Mesendoderm (in vitro differentiated cells): ENCODE results near the gene FOXP1.

Experiments
- DNase-seq: peaks from one replicate; pipeline ENCODE4 v3.0.0; 2013
- H2AK5ac ChIP-seq: 2 replicates; pipeline ENCODE4 v1.6.1; 2013; ENCODE audit warnings: low read length, inconsistent platforms
- H2BK120ac ChIP-seq: 2 replicates; pipeline ENCODE4 v1.6.1; 2013; ENCODE audit warnings: low read depth, mild to moderate bottlenecking, low read length, moderate library complexity, mixed read lengths
- H2BK15ac ChIP-seq: replicated peaks from 2 replicates; pipeline ENCODE4 v1.6.1; 2013; ENCODE audit warnings: low read depth, mild to moderate bottlenecking, moderate library complexity
- H2BK5ac ChIP-seq: 2 replicates; pipeline ENCODE4 v1.6.1; 2013; ENCODE audit warnings: low read length, inconsistent platforms
- H3K18ac ChIP-seq: 2 replicates; pipeline ENCODE4 v1.6.1; 2013; ENCODE audit warnings: mild to moderate bottlenecking, low read length, mixed read lengths
- H3K23ac ChIP-seq: one replicate; pipeline ENCODE4 v1.6.1; 2013; ENCODE audit warnings: low read length
- H3K27ac ChIP-seq: 2 replicates; pipeline ENCODE4 v1.5.1; 2013; ENCODE audit warnings: low read depth, mild to moderate bottlenecking, inconsistent platforms, low read length, moderate library complexity
- H3K27me3 ChIP-seq: 2 replicates; pipeline ENCODE4 v1.6.1; 2013; ENCODE audit warnings: low read length, control low read depth, mild to moderate bottlenecking, inconsistent platforms; ENCODE audit not compliant: insufficient read depth, poor library complexity
- H3K36me3 ChIP-seq: 2 replicates; pipeline ENCODE4 v1.6.1; 2013; ENCODE audit warnings: low read length, inconsistent platforms; ENCODE audit not compliant: control insufficient read depth, insufficient read depth
- H3K4ac ChIP-seq: one replicate; pipeline ENCODE4 v1.6.1; 2013; ENCODE audit warnings: low read depth, mild to moderate bottlenecking, low read length, moderate library complexity
- H3K4me1 ChIP-seq: 2 replicates; pipeline ENCODE4 v1.6.1; 2013; ENCODE audit warnings: low read depth, low read length, inconsistent platforms; ENCODE audit not compliant: control insufficient read depth
- H3K4me2 ChIP-seq: 2 replicates; pipeline ENCODE4 v1.6.1; 2013; ENCODE audit warnings: low read length
- H3K4me3 ChIP-seq: 2 replicates; pipeline ENCODE4 v1.5.1; 2013; ENCODE audit warnings: mild to moderate bottlenecking, low read length
- H3K56ac ChIP-seq: one replicate; pipeline ENCODE4 v1.6.1; 2013; ENCODE audit warnings: low read length
- H3K79me1 ChIP-seq: 2 replicates; pipeline ENCODE4 v1.6.1; 2013; ENCODE audit warnings: low read length, inconsistent platforms
- H3K79me2 ChIP-seq: 2 replicates; pipeline ENCODE4 v1.6.1; 2013; ENCODE audit warnings: mild to moderate bottlenecking, low read length; ENCODE audit not compliant: control insufficient read depth, insufficient read depth
- H3K9ac ChIP-seq: 2 replicates; pipeline ENCODE4 v1.6.1; 2013; ENCODE audit warnings: low read length, inconsistent platforms
- H4K5ac ChIP-seq: one replicate; pipeline ENCODE4 v1.6.1; 2013; ENCODE audit warnings: low read length
- H4K8ac ChIP-seq: one replicate; pipeline ENCODE4 v1.6.1; 2013; ENCODE audit warnings: low read depth, mild to moderate bottlenecking, control low read depth, low read length, moderate library complexity
- WGBS: extraction: QIAGEN DNeasy Blood & Tissue Kit; methylation state at CpG from one replicate; pipeline ENCODE4 v1.1.7; 2013; ENCODE audit warnings: low lambda C conversion rate, missing lambda C conversion rate; ENCODE audit not compliant: insufficient coverage; ENCODE audit errors: extremely low coverage; 5-methylcytosine and 5-hydroxymethylcytosine counted together

FOXP1 gene

DNA sequence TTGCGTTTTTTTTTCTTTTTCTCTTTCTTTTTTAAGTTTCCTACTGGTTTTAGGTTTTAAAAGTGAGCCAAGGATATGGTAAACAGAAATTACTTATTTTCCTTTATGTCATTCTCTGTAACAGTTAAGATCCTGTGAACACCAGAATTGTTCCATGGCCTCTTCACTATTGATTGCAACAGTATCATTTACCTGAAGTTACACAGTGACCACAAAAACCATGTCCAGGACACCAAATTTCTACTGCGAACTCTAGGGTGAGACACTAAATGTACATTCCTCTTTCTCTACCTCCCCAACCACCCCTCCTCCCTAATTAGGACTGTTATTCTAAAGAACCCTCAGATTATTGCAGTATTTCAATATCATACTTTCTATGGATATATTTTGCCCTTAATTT is 280.9 kb downstream of the FOXP1 start:
- no peak overlapping the region for H2BK15ac ChIP-seq
- no peak overlapping the region for H2BK5ac ChIP-seq
- H3K79me2 ChIP-seq, result no peaks in the 10 kb centered on the region
- no peak for DNase-seq
- no peak overlapping the region for H2AK5ac ChIP-seq
- no peak overlapping the region for H3K4me3 ChIP-seq
- no peak overlapping the region for H3K9ac ChIP-seq
- peak overlapping the region; percentile 39 for H3K18ac ChIP-seq
- H3K27ac ChIP-seq, result no peak overlapping the region
- H3K56ac ChIP-seq, result no peak overlapping the region
- H3K27me3 ChIP-seq, result no peaks in the 10 kb centered on the region
- H4K5ac ChIP-seq, result no peak overlapping the region
- H3K4me1 ChIP-seq, result no peaks in the 10 kb centered on the region
- no CpG with 5 or more reads among the region's 2 CpGs for WGBS
- H2BK120ac ChIP-seq, result no peak overlapping the region
- no peaks in the 10 kb centered on the region for H3K36me3 ChIP-seq
- H3K4ac ChIP-seq, result no peak overlapping the region
- no peak overlapping the region for H4K8ac ChIP-seq
- H3K79me1 ChIP-seq, result no peaks in the 10 kb centered on the region
- H3K23ac ChIP-seq, result no peak overlapping the region
- no peak overlapping the region for H3K4me2 ChIP-seq

- no peaks in the 10 kb centered on the region for H3K79me1 ChIP-seq
- H3K4ac ChIP-seq, result no peak overlapping the region
- H3K27me3 ChIP-seq, result no peaks in the 10 kb centered on the region
- DNase-seq, result no peak
- H2AK5ac ChIP-seq, result no peak overlapping the region
- H3K27ac ChIP-seq, result no peak overlapping the region
- WGBS, result no CpG with 5 or more reads among the region's 4 CpGs
- H3K4me2 ChIP-seq, result no peak overlapping the region
- H3K79me2 ChIP-seq, result no peaks in the 10 kb centered on the region
- no peak overlapping the region for H3K9ac ChIP-seq
- no peak overlapping the region for H2BK5ac ChIP-seq
- H4K5ac ChIP-seq, result no peak overlapping the region
- no peaks in the 10 kb centered on the region for H3K4me1 ChIP-seq
- H4K8ac ChIP-seq, result no peak overlapping the region
- peak overlapping the region; percentile 51 for H3K18ac ChIP-seq
- H3K4me3 ChIP-seq, result no peak overlapping the region
- no peaks in the 10 kb centered on the region for H3K36me3 ChIP-seq
- H3K23ac ChIP-seq, result no peak overlapping the region
- no peak overlapping the region for H2BK15ac ChIP-seq
- H3K56ac ChIP-seq, result peak overlapping the region; percentile 8
- H2BK120ac ChIP-seq, result no peak overlapping the region
Observed at GRCh38 chr3:71300951-71301393, 282.6 kb downstream of the FOXP1 start.

DNA sequence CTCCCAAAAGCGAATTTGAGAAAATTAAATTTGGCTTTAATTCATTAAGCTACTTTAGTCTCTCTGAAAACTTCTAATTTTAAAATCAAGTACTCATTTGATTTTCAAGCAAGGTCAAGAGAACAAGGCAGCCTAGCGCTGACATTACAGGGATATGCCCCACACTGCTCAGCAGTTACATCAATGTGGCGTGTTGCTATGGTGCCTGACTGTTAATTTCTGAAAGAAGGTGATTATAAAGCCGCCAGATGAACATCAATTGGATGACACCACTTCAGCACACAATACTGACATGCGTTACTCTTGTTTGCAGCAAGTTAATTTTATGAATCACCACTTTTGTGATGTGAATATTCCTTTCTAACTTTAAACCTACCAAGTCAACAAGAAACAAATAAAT is 284.4 kb downstream of the FOXP1 start:
- no peak overlapping the region for H3K23ac ChIP-seq
- H2BK5ac ChIP-seq, result no peak overlapping the region
- H3K27ac ChIP-seq, result no peak overlapping the region
- H3K27me3 ChIP-seq, result no peaks in the 10 kb centered on the region
- no peak overlapping the region for H3K18ac ChIP-seq
- H3K4ac ChIP-seq, result no peak overlapping the region
- no peaks in the 10 kb centered on the region for H3K4me1 ChIP-seq
- H4K8ac ChIP-seq, result no peak overlapping the region
- H4K5ac ChIP-seq, result no peak overlapping the region
- no peak overlapping the region for H3K4me3 ChIP-seq
- H3K4me2 ChIP-seq, result no peak overlapping the region
- H3K56ac ChIP-seq, result no peak overlapping the region
- H3K9ac ChIP-seq, result no peak overlapping the region
- no peak for DNase-seq
- no peaks in the 10 kb centered on the region for H3K79me2 ChIP-seq
- WGBS, result no CpG with 5 or more reads among the region's 5 CpGs
- H3K79me1 ChIP-seq, result no peaks in the 10 kb centered on the region
- no peak overlapping the region for H2BK15ac ChIP-seq
- H2AK5ac ChIP-seq, result no peak overlapping the region
- H3K36me3 ChIP-seq, result no peaks in the 10 kb centered on the region
- H2BK120ac ChIP-seq, result no peak overlapping the region

- no peak overlapping the region for H2BK120ac ChIP-seq
- no CpG with 5 or more reads among the region's 7 CpGs for WGBS
- no peak for DNase-seq
- H3K27me3 ChIP-seq, result no peaks in the 10 kb centered on the region
- H3K18ac ChIP-seq, result no peak overlapping the region
- H3K9ac ChIP-seq, result no peak overlapping the region
- no peak overlapping the region for H3K23ac ChIP-seq
- H4K5ac ChIP-seq, result no peak overlapping the region
- H3K36me3 ChIP-seq, result no peaks in the 10 kb centered on the region
- H2BK15ac ChIP-seq, result no peak overlapping the region
- H3K4me2 ChIP-seq, result no peak overlapping the region
- no peak overlapping the region for H3K27ac ChIP-seq
- no peaks in the 10 kb centered on the region for H3K4me1 ChIP-seq
- H2AK5ac ChIP-seq, result no peak overlapping the region
- H4K8ac ChIP-seq, result no peak overlapping the region
- no peak overlapping the region for H3K4me3 ChIP-seq
- H2BK5ac ChIP-seq, result no peak overlapping the region
- no peak overlapping the region for H3K56ac ChIP-seq
- no peak overlapping the region for H3K4ac ChIP-seq
- no peaks in the 10 kb centered on the region for H3K79me2 ChIP-seq
- H3K79me1 ChIP-seq, result no peaks in the 10 kb centered on the region
Observed at GRCh38 chr3:71294919-71295318, 288.6 kb downstream of the FOXP1 start.

DNA sequence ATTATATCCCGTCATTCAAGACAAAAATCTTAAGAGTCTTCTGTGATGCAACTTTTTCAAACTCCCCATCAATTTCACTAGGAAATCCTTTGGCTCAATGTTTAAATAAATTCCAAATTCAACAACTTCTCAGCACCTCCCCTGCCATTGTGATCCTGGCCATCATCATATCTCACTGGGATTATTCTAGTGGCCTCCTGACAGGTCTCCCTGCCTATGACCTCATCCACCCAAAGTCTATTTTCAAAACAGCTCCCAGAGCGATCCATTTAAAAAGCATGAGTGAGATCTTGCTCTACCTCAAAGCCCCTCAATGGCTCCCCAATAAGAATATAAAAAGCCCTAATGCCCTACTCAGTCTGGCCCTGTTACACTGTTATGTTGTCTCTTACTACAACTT is 293.2 kb downstream of the FOXP1 start:
- Histone ChIP-seq H2BK120ac (no peak overlapping the region), H3K36me3 (no peaks in the 10 kb centered on the region), H4K5ac (no peak overlapping the region), H3K27me3 (no peaks in the 10 kb centered on the region), H2BK5ac (no peak overlapping the region), H3K18ac (no peak overlapping the region), H3K4me1 (no peaks in the 10 kb centered on the region), H3K4me3 (no peak overlapping the region), H3K4ac (no peak overlapping the region), H2BK15ac (no peak overlapping the region), H3K9ac (no peak overlapping the region), H4K8ac (no peak overlapping the region), H3K4me2 (no peak overlapping the region), H3K79me2 (no peaks in the 10 kb centered on the region), H3K56ac (no peak overlapping the region), H3K27ac (no peak overlapping the region), H3K79me1 (no peaks in the 10 kb centered on the region), H2AK5ac (no peak overlapping the region), H3K23ac (no peak overlapping the region)
- no peak for DNase-seq
- no CpG with 5 or more reads among the region's 2 CpGs for WGBS

GRCh38 chr3:71288269-71288930 is 295.1 kb downstream of the FOXP1 start:
- no peaks in the 10 kb centered on the region for H3K36me3 ChIP-seq
- H3K4me2 ChIP-seq, result no peak overlapping the region
- H3K9ac ChIP-seq, result no peak overlapping the region
- H4K5ac ChIP-seq, result no peak overlapping the region
- no peaks in the 10 kb centered on the region for H3K27me3 ChIP-seq
- no peak overlapping the region for H3K4me3 ChIP-seq
- no peaks in the 10 kb centered on the region for H3K79me2 ChIP-seq
- H2BK120ac ChIP-seq, result no peak overlapping the region
- H3K18ac ChIP-seq, result no peak overlapping the region
- H3K4me1 ChIP-seq, result no peaks in the 10 kb centered on the region
- H3K56ac ChIP-seq, result no peak overlapping the region
- no peak overlapping the region for H2AK5ac ChIP-seq
- H2BK15ac ChIP-seq, result no peak overlapping the region
- H3K27ac ChIP-seq, result no peak overlapping the region
- WGBS, result no CpG with 5 or more reads among the region's 4 CpGs
- no peak for DNase-seq
- no peak overlapping the region for H3K23ac ChIP-seq
- H3K4ac ChIP-seq, result no peak overlapping the region
- no peaks in the 10 kb centered on the region for H3K79me1 ChIP-seq
- no peak overlapping the region for H4K8ac ChIP-seq
- no peak overlapping the region for H2BK5ac ChIP-seq
